Vagina (tissue), 2 donors: ENCODE measurements around the gene ACBD5.

ENCODE experiments used
- POLR2AphosphoS5 ChIP-seq, 2 donors: sonication (generic); formaldehyde crosslinking; IDR thresholded peaks; one replicate each; pipeline ENCODE4 v1.9.0; 2017; ENCODE audit warnings: antibody characterized with exemption in 2 of 2, mild to moderate bottlenecking in 2 of 2, low read depth in 1 of 2; ENCODE audit not compliant: insufficient read depth in 1 of 2
- TF ChIP-seq, protein P1 (sequence below), 3 experiments: fragments of 450-650 bp in 2 of 3; fragments of 200-600 bp in 1 of 3; sonication (generic) in 1 of 3; IDR thresholded peaks; one replicate each; pipeline ENCODE4 v1.5.1; 2017 to 2019; ENCODE audit warnings: antibody characterized with exemption in 3 of 3, mild to moderate bottlenecking in 2 of 3, moderate library complexity in 2 of 3

DNA sequence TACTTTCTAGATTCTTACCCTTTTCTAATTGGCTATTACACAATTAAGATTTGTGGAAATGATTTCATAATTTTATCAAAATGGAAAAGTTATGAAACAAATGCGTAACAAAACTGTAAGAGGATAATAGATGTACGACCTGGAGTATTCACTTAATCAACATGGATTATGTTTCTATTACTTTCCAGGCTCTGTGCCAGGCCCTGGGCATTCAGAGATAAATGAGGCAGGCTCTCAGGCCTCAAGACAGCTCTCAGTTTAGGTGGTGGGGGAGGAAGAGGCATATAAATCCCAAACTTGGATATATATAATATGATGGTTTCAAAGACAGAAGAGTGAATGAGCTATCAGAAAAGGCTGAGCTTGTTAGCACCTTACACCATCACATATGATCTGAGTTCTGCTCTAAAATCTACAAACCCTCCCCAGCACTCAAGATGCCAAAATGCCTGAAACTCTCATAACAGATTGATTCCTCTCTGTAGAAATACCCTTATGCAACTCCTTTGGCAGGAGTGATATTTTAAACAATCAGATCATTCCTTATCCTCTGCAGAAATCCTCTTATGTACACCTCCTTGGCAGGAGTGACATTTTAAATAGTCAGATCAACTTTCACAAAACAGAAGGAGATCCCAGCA is 42.5 kb downstream of the ACBD5 start:
- TF ChIP-seq, protein P1, sequence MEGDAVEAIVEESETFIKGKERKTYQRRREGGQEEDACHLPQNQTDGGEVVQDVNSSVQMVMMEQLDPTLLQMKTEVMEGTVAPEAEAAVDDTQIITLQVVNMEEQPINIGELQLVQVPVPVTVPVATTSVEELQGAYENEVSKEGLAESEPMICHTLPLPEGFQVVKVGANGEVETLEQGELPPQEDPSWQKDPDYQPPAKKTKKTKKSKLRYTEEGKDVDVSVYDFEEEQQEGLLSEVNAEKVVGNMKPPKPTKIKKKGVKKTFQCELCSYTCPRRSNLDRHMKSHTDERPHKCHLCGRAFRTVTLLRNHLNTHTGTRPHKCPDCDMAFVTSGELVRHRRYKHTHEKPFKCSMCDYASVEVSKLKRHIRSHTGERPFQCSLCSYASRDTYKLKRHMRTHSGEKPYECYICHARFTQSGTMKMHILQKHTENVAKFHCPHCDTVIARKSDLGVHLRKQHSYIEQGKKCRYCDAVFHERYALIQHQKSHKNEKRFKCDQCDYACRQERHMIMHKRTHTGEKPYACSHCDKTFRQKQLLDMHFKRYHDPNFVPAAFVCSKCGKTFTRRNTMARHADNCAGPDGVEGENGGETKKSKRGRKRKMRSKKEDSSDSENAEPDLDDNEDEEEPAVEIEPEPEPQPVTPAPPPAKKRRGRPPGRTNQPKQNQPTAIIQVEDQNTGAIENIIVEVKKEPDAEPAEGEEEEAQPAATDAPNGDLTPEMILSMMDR (IDR thresholded peaks at IDR 0.05) = no peak
- TF ChIP-seq POLR2AphosphoS5 (IDR thresholded peaks at IDR 0.05; ENCODE audit: insufficient read depth in 1 of 2, low read depth in 1 of 2) = no peak
